Stimulated activated CD4-positive, alpha-beta T cell treated with anti-CD3 and anti-CD28 coated beads, Interleukin-2, amount 100 ng/mL, for 48 hours (primary cell): ENCODE results near the gene DGCR8.

ENCODE experiments used
- DNase-seq, 2 donors: peaks; one replicate each; pipeline ENCODE4 v3.0.0-alpha.2; 2020

DGCR8 gene

GRCh38 chr22:20079745-20080444, at the start of gene DGCR8:
TSS of gene DGCR8 (plus strand) at chr22:20080241. CDS start at chr22:20085964, 5,723 bp downstream.
- DNase-seq = peak; percentile 53 to 67

- DNase-seq = no peak
Measured at GRCh38 chr22:20031732-20032406, 48.2 kb upstream of the DGCR8 start.

- DNase-seq = no peak
Measured at GRCh38 chr22:20032407-20032991, 47.5 kb upstream of the DGCR8 start.

- DNase-seq = no peak
Measured at GRCh38 chr22:20033045-20033706, 46.9 kb upstream of the DGCR8 start.

GRCh38 chr22:20034143-20034542, 45.9 kb upstream of the DGCR8 start:
- no peak for DNase-seq

- DNase-seq = no peak
Measured at GRCh38 chr22:20035375-20036083, 44.5 kb upstream of the DGCR8 start.

GRCh38 chr22:20036084-20036482, 44.0 kb upstream of the DGCR8 start:
- DNase-seq = no peak

- no peak for DNase-seq
Measured at GRCh38 chr22:20036535-20037392, 43.3 kb upstream of the DGCR8 start.

- no peak for DNase-seq
Measured at GRCh38 chr22:20037419-20037818, 42.6 kb upstream of the DGCR8 start.

- DNase-seq = no peak
Measured at GRCh38 chr22:20038574-20038973, 41.5 kb upstream of the DGCR8 start.

- DNase-seq = no peak
Measured at GRCh38 chr22:20039683-20040325, 40.2 kb upstream of the DGCR8 start.

GRCh38 chr22:20040327-20041200, 39.5 kb upstream of the DGCR8 start:
- no peak for DNase-seq

- no peak for DNase-seq
Measured at GRCh38 chr22:20043057-20043996, 36.7 kb upstream of the DGCR8 start.

- DNase-seq = no peak
Measured at GRCh38 chr22:20043997-20044342, 36.1 kb upstream of the DGCR8 start.

GRCh38 chr22:20044495-20045151, 35.4 kb upstream of the DGCR8 start:
- DNase-seq = no peak

GRCh38 chr22:20046730-20047129, 33.3 kb upstream of the DGCR8 start:
- no peak for DNase-seq

GRCh38 chr22:20051927-20052308, 28.1 kb upstream of the DGCR8 start:
- DNase-seq = no peak

- no peak for DNase-seq
Measured at GRCh38 chr22:20052309-20053259, 27.5 kb upstream of the DGCR8 start.
